Activated naive CD8-positive, alpha-beta T cell treated with anti-CD3 and anti-CD28 coated beads for 36 hours (primary cell): ENCODE measurements around the gene TOLLIP. TPM values are rescaled to one million over a fixed set of nuclear protein-coding genes. Genes with fewer than 3 reads are reported as not detected.
"Not testable (repeated sequence)": the region's sequence is repeated elsewhere in the genome, so short reads cannot be mapped to it uniquely, and the experiment has no call there.

Experiments
- DNase-seq: peaks from one replicate; pipeline ENCODE4 v3.0.0; 2021
- H3K27ac Mint-ChIP-seq: one replicate; pipeline ENCODE4 v1.8.0; 2022; ENCODE audit warnings: mild to moderate bottlenecking, moderate library complexity, mixed read lengths
- H3K27me3 Mint-ChIP-seq: one replicate; pipeline ENCODE4 v1.8.0; 2022; ENCODE audit warnings: mild to moderate bottlenecking, mixed read lengths
- H3K36me3 Mint-ChIP-seq: one replicate; pipeline ENCODE4 v1.8.0; 2021; ENCODE audit warnings: mild to moderate bottlenecking, mixed read lengths
- H3K4me1 Mint-ChIP-seq: one replicate; pipeline ENCODE4 v1.8.0; 2021; ENCODE audit warnings: mixed read lengths
- H3K4me3 Mint-ChIP-seq: one replicate; pipeline ENCODE4 v1.8.0; 2022; ENCODE audit warnings: mild to moderate bottlenecking, moderate library complexity, mixed read lengths
- H3K9me3 Mint-ChIP-seq: one replicate; pipeline ENCODE4 v1.8.0; 2022; ENCODE audit warnings: mixed read lengths
- total RNA-seq, 2 experiments: library from RNA; stranded (reverse); gene quantifications; one replicate each; pipeline ENCODE4 v1.2.3, GENCODE V29; 2021

TOLLIP gene
- total RNA-seq, 2 experiments from 2014 or later: 32.8 to 36.0 TPM

GRCh38 chr11:1277936-1278512 lies 31.4 kb downstream of the TOLLIP start:
- Mint-ChIP-seq H3K27ac (no peak overlapping the region), H3K4me1 (no peaks in the 10 kb centered on the region), H3K4me3 (no peak overlapping the region), H3K36me3 (peaks cover 11% of the 10 kb centered on the region), H3K9me3 (no peaks in the 10 kb centered on the region), H3K27me3 (no peaks in the 10 kb centered on the region)
- no peak for DNase-seq

DNA sequence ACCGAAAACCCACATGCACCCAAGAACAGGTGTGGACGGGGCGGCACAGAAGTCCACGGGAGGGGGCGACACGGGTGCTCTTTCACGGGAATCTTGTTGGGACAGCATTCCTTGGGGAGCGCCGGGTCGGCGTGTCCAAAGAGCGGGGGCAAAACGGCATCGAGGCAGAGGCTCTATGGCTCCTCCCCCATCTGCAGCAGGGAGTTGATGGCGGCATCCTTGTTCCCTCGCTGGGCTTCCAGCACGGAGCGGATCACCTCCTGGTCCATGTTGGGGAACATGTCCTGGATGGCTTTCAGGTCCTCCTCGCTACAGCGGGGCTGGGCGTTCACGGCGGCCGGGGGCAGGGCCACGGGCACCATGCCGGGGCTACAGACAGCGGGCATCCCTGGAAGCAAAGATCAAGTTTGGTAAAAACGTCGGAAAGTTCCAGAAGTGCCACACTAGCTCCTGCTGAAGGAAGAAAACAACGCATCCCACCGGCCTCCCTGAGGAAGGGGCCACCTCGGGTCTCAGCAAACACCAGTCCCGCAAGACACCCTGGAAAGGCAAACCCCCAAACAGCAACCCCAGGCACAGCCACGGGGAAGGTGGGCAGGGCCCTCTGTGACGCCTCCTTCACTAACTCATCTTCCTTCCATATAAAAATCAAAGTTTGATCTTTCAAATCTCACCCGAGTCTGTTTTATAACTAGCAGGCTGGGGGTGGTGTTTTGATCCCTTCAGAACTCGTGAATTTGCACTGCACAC lies 32.4 kb downstream of the TOLLIP start:
- no peaks in the 10 kb centered on the region for H3K9me3 Mint-ChIP-seq
- no peak overlapping the region for H3K4me3 Mint-ChIP-seq
- no peak overlapping the region for H3K27ac Mint-ChIP-seq
- H3K27me3 Mint-ChIP-seq: no peaks in the 10 kb centered on the region
- no peak for DNase-seq
- no peaks in the 10 kb centered on the region for H3K4me1 Mint-ChIP-seq
- peaks cover 11% of the 10 kb centered on the region for H3K36me3 Mint-ChIP-seq

DNA sequence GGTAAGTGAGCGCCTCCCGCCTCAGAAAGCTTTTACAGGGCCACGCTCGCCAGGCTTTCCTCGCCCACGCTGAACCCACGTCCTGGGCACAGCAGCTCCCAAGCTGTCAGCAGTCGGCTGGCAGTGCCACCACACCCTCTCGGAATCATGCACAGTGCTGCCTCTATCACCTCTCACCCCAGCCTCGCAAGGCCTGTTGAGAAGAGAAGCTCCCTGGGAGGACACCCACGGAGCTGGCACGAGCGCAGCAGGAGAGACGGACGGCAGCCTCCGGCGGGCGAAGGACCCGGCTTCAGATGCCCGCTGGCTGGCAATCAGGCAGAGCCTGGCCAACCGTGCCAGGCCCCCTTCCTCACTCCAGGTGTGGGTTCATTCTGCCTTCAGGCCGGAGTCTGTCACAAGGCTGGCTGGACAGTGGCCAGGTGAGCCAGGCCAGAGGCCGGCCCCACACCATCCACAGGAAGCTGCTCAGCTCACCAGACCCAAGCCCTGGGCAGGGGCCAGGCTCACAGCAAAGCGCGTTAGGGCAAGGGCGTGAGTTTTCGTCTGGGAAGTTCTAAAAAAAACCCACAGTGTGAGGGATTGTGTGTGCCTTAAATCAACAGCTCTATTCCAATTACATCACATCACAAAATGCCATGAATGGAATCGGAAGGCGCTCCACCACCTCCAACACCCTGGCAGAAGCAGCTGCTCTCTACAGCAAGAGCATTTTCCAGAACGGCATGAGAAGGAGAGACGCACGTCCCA lies 33.2 kb downstream of the TOLLIP start:
- Mint-ChIP-seq H3K27me3 (no peaks in the 10 kb centered on the region), H3K4me3 (no peak overlapping the region), H3K36me3 (peaks cover 9% of the 10 kb centered on the region), H3K4me1 (no peaks in the 10 kb centered on the region), H3K9me3 (no peaks in the 10 kb centered on the region), H3K27ac (no peak overlapping the region)
- no peak for DNase-seq

DNA sequence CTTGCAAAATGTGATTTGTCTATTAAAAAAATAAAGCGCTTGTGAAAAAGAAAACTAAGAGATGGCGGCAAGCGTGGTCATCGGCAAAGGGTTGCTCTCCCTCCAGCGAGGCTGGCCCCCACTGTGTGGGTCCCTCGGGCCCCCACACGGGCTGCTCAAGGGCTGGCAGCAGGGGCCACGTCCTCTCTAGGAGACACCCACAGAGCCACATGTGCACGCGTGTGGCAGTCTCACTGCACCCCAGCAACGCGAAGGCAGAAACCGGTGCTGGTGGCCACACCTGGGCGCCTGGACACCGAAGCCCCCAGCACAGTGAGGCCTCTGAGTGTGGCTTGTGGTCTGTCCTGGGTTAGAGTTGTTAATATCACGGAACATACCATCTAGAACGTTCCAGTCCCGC lies 34.4 kb downstream of the TOLLIP start:
- no peak overlapping the region for H3K27ac Mint-ChIP-seq
- no peak for DNase-seq
- H3K4me1 Mint-ChIP-seq: no peaks in the 10 kb centered on the region
- H3K27me3 Mint-ChIP-seq: no peaks in the 10 kb centered on the region
- peaks cover 9% of the 10 kb centered on the region for H3K36me3 Mint-ChIP-seq
- H3K9me3 Mint-ChIP-seq: no peaks in the 10 kb centered on the region
- H3K4me3 Mint-ChIP-seq: no peak overlapping the region

- Mint-ChIP-seq H3K4me3 (no peak overlapping the region), H3K36me3 (peaks cover 9% of the 10 kb centered on the region), H3K27ac (no peak overlapping the region), H3K27me3 (no peaks in the 10 kb centered on the region), H3K4me1 (no peaks in the 10 kb centered on the region), H3K9me3 (no peaks in the 10 kb centered on the region)
- DNase-seq: no peak
These were observed 34.9 kb downstream of the TOLLIP start for GRCh38 chr11:1274501-1274900.

DNA sequence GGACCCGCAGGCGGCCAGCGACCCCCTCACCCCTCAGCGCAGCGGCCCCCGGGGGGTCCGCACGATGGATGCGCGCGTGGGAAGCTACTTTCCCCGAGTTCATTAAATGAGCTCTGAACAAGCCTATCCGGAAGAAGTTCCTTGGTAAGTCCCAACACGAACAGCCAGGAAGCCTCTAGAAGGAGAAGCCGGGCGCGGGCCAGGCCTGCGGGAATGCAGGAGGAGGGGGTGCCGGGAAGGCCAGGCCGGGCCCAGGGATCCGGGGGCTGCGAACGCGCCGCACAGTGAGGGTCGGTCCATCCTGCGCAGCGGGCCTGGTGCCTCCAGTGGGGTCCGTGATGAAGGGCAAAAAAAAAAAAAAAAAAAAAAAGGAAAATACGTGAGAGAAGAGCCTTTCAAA lies 36.9 kb downstream of the TOLLIP start:
- H3K27me3 Mint-ChIP-seq: no peaks in the 10 kb centered on the region
- H3K27ac Mint-ChIP-seq: no peak overlapping the region
- H3K4me3 Mint-ChIP-seq: no peak overlapping the region
- no peak for DNase-seq
- H3K9me3 Mint-ChIP-seq: no peaks in the 10 kb centered on the region
- peaks cover 8% of the 10 kb centered on the region for H3K36me3 Mint-ChIP-seq
- H3K4me1 Mint-ChIP-seq: no peaks in the 10 kb centered on the region

DNA sequence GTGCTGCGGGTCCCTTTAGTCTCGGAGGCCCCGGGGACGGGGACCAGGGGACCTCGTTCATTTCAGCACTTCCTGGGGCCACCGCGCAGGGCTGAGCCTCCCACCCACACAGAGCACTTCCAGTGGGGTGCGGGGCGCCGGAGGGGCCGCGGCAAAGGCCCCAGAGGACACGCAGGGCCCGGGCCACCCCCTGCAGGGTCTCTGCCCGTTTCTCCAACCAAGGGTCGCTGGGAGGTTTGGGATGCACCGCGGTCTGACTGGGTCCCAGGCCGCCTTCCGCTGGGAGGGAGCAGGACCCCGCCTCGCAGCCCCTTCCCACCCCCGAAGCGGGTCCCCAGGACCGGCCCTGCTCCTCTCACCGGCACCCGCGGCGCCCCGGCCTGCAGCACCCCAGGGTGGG lies 37.5 kb downstream of the TOLLIP start:
- Mint-ChIP-seq H3K27ac (no peak overlapping the region), H3K36me3 (peaks cover 6% of the 10 kb centered on the region), H3K27me3 (no peaks in the 10 kb centered on the region), H3K9me3 (no peaks in the 10 kb centered on the region), H3K4me3 (no peak overlapping the region), H3K4me1 (peaks cover 3% of the 10 kb centered on the region)
- DNase-seq: no peak

DNA sequence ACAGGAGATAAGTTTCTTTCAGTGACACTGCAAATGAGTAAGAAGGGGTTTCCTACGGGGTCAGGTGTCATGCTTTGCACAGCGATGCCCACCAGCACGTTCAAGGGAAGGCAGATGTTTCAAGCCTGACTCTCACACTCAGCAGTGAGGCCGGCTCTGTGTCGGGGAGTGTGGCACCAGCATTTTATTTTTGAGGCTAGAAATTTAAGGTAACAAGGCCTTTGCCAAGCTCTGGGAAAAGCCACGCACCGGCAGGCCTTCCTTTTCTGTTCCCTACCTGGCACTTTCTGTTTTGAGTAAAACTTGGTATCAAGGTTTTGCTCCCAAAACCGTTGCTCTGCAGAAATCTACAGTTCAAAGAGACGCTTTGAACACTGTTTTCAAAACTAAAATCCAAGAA lies 38.0 kb downstream of the TOLLIP start:
- no peak for DNase-seq
- Mint-ChIP-seq H3K9me3 (no peaks in the 10 kb centered on the region), H3K4me3 (no peak overlapping the region)

DNA sequence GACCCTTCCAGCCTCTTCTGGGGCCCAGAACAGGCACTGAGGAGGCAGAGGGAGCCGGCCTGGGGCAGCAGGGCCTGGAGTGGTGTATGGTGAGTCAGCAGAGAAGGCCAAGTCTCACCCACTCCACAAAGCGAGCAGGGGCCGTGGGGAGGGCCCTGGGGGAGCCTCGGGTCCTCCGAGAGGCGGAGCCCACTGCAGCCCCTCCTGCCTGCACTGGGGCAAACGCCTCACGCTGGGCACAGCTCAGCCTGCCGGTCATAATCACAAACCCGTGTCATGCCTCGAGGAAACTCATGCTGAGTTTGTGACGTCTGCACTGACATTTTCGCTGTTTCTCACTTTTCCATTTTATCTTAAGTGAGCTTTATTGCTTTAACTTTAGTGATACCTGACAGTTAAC lies 38.4 kb downstream of the TOLLIP start:
- no peak overlapping the region for H3K27ac Mint-ChIP-seq
- no peak for DNase-seq
- peaks cover 4% of the 10 kb centered on the region for H3K36me3 Mint-ChIP-seq
- H3K27me3 Mint-ChIP-seq: no peaks in the 10 kb centered on the region
- H3K9me3 Mint-ChIP-seq: no peaks in the 10 kb centered on the region
- H3K4me3 Mint-ChIP-seq: no peak overlapping the region
- peaks cover 3% of the 10 kb centered on the region for H3K4me1 Mint-ChIP-seq

More for the DNA sequence above, 38.0 kb downstream of the TOLLIP start:
- Mint-ChIP-seq H3K27me3 (no peaks in the 10 kb centered on the region), H3K4me1 (peaks cover 3% of the 10 kb centered on the region), H3K36me3 (peaks cover 3% of the 10 kb centered on the region), H3K27ac (no peak overlapping the region)

DNA sequence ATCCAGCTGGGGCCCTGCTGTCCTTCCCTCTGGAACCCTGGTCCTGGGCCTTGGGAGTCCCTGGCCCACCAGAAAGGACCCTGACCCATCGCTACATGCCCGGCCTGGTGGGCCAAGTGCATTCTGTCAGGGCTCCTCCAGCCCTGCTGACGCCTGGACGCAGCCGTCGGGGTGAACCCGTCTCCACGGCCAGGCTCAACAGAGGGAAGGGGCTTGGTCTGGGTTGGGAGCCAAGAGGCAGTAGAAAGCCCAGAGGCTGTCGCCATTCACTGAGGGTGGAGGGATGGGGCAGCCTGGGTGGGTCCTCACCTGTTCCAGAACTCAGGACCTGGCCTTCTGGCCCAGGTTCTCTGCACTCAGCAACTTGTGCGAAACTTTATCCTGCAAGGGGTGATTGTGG lies 39.0 kb downstream of the TOLLIP start:
- no peaks in the 10 kb centered on the region for H3K9me3 Mint-ChIP-seq
- no peak overlapping the region for H3K4me3 Mint-ChIP-seq
- H3K36me3 Mint-ChIP-seq: peaks cover 2% of the 10 kb centered on the region
- H3K27ac Mint-ChIP-seq: no peak overlapping the region
- no peak for DNase-seq
- H3K4me1 Mint-ChIP-seq: peaks cover 3% of the 10 kb centered on the region
- H3K27me3 Mint-ChIP-seq: no peaks in the 10 kb centered on the region

DNA sequence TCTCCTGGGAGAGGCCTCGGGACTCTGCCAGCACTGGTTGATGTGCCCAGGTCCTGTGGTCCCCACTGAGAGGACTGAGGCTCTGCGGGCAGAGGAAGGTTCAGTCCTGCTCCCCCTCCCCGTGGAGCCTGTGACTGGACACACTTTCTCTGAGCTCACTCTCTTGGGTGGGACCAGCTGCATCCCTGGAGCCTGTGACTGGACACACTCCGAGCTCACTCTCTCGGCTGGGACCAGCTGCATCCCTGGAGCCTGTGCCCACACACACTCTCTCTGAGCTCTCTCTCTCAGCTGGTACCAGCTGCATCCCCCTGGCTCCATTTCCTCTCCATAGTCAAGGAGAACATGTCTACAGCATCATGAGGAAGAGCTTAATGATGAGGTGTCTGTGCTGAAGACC lies 39.5 kb downstream of the TOLLIP start:
- Mint-ChIP-seq H3K27ac (no peak overlapping the region), H3K36me3 (peaks cover 3% of the 10 kb centered on the region), H3K9me3 (peaks cover 2% of the 10 kb centered on the region), H3K4me3 (no peak overlapping the region), H3K4me1 (peaks cover 3% of the 10 kb centered on the region), H3K27me3 (no peaks in the 10 kb centered on the region)
- DNase-seq: no peak

GRCh38 chr11:1267441-1268100 lies 41.9 kb downstream of the TOLLIP start:
- Mint-ChIP-seq H3K4me1 (peaks cover 12% of the 10 kb centered on the region), H3K27ac (no peak overlapping the region), H3K36me3 (peaks cover 10% of the 10 kb centered on the region), H3K4me3 (no peak overlapping the region), H3K27me3 (no peaks in the 10 kb centered on the region), H3K9me3 (peaks cover 8% of the 10 kb centered on the region)
- DNase-seq: no peak

GRCh38 chr11:1266976-1267375 lies 42.5 kb downstream of the TOLLIP start:
- DNase-seq, H3K27me3 Mint-ChIP-seq, H3K36me3 Mint-ChIP-seq, H3K9me3 Mint-ChIP-seq, H3K4me3 Mint-ChIP-seq, H3K27ac Mint-ChIP-seq: not testable (repeated sequence)
- H3K4me1 Mint-ChIP-seq: peaks cover 13% of the 10 kb centered on the region

DNA sequence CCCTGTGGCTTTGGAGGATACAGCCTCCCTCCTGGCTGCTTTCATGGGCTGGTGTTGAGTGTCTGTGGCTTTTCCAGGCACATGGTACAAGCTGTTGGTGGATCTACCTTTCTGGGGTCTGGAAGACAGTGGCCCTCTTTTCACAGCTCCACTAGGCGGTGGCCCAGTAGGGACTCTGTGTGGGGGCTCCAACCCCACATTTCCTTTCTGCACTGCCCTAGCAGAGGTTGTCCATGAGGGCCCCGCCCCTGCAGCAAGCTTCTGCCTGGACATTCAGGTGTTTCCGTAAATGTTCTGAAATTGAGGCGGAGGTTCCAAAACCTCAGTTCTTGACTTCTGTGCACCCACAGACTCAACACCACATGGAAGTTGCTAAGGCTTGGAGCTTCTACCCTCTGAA lies 44.0 kb downstream of the TOLLIP start:
- H3K27ac Mint-ChIP-seq, H3K9me3 Mint-ChIP-seq, H3K27me3 Mint-ChIP-seq, H3K36me3 Mint-ChIP-seq, H3K4me3 Mint-ChIP-seq, DNase-seq: not testable (repeated sequence)
- peaks cover 13% of the 10 kb centered on the region for H3K4me1 Mint-ChIP-seq

- not testable (repeated sequence) for H3K4me3 Mint-ChIP-seq, H3K27me3 Mint-ChIP-seq, H3K9me3 Mint-ChIP-seq, H3K36me3 Mint-ChIP-seq
- Mint-ChIP-seq H3K4me1 (peaks cover 13% of the 10 kb centered on the region), H3K27ac (peak overlapping the region; percentile 82)
- peak; percentile 37 for DNase-seq
These were observed 45.0 kb downstream of the TOLLIP start for GRCh38 chr11:1264444-1264843.
